T47D (cell line): ENCODE data around the gene BMPER.

ENCODE experiments used
- DNase-seq, 2 experiments: peaks; one replicate each; pipeline versions ENCODE4 v3.0.0 to v3.0.0-alpha.2; 2011 to 2012; ENCODE audit warnings: low read depth in 1 of 2, low spot score in 1 of 2
- JUND ChIP-seq: IDR thresholded peaks from 2 replicates; pipeline ENCODE4 v1.6.1; 2012; ENCODE audit warnings: low read depth
- in situ Hi-C: cut with HindIII; loops from 2 replicates; pipeline ENCODE4 v1.10.0; 2016; ENCODE audit warnings: low sequenced_read_pairs, low pct_unique_long_range_greater_than_20kb

The BMPER gene

GRCh38 chr7:33918438-33919143 is 13.3 kb downstream of the BMPER start:
- DNase-seq = no peak
- in situ Hi-C loops = no loop called here
- TF ChIP-seq JUND = no peak

- no peak for TF ChIP-seq JUND
- DNase-seq = no peak
- in situ Hi-C loops = no loop called here
Measured at GRCh38 chr7:33919449-33919848, 14.1 kb downstream of the BMPER start.

- TF ChIP-seq JUND = no peak
- in situ Hi-C loops = no loop called here
- peak in 1 of 2 experiments; percentile 41 for DNase-seq
Measured at GRCh38 chr7:33921216-33921938, 16.0 kb downstream of the BMPER start.

- no peak for TF ChIP-seq JUND
- no peak for DNase-seq
- in situ Hi-C loops = no loop called here
Measured at GRCh38 chr7:33922820-33923219, 17.5 kb downstream of the BMPER start.

GRCh38 chr7:33923440-33924229 is 18.3 kb downstream of the BMPER start:
- no peak for TF ChIP-seq JUND
- DNase-seq = no peak
- in situ Hi-C loops = no loop called here

GRCh38 chr7:33926535-33926934 is 21.2 kb downstream of the BMPER start:
- in situ Hi-C loops = no loop called here

GRCh38 chr7:33928986-33929385 is 23.6 kb downstream of the BMPER start:
- no peak for TF ChIP-seq JUND
- in situ Hi-C loops = no loop called here
- no peak for DNase-seq

More at GRCh38 chr7:33926535-33926934, 21.2 kb downstream of the BMPER start:
- no peak for DNase-seq
- no peak for TF ChIP-seq JUND

GRCh38 chr7:33932221-33932620 is 26.9 kb downstream of the BMPER start:
- TF ChIP-seq JUND = no peak
- in situ Hi-C loops = no loop called here
- no peak for DNase-seq

GRCh38 chr7:33932832-33933468 is 27.6 kb downstream of the BMPER start:
- TF ChIP-seq JUND = no peak
- in situ Hi-C loops = no loop called here
- DNase-seq = peak; percentile 68 to 94

GRCh38 chr7:33933611-33934281 is 28.4 kb downstream of the BMPER start:
- no peak for TF ChIP-seq JUND
- DNase-seq = peak in 1 of 2 experiments; percentile 64
- in situ Hi-C loops = no loop called here

- DNase-seq = no peak
- in situ Hi-C loops = no loop called here
- no peak for TF ChIP-seq JUND
Measured at GRCh38 chr7:33934391-33934790, 29.1 kb downstream of the BMPER start.

- in situ Hi-C loops = no loop called here
- no peak for DNase-seq
- no peak for TF ChIP-seq JUND
Measured at GRCh38 chr7:33936503-33936902, 31.2 kb downstream of the BMPER start.
